ENCODE results near the gene NTM.

NTM gene

DNA sequence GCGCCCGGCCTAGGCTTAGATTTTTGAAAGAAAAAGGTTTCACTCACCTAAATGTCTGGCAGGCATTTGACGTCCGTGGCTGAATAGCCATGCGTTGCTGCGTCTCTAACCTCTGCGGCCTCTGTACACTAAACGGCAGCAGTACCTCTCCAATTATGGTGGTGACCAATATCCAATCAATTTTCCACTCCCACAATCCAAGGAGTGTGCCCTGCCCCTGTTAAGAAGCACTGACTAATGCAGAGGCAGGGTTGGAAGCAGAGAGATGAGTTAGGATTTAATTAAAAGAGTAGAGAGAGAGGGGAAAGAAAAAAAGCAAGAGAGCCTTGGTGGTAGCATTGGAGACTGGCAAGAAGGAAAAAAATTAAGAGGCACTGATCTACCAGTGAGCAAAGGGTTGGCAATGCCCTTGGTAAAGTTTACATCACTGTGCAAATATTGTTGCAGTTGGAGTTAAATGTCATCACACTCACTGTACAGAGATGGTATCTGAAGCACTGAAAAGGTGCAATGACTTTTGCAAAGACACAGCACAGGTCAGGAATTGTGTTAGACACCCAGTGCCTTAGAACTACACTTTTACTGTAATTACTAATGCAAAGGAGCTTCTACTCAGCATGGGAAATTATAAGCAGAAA lies 526.7 kb downstream of the NTM start:
- DNase-seq (ENCODE audit: low spot score) (no peak), ATAC-seq (ENCODE audit: low read depth) (peak; percentile 56)
- no peaks in the 10 kb centered on the region for H3K9me3 ChIP-seq (ENCODE audit: severe bottlenecking)
- H3K4me3 ChIP-seq (ENCODE audit: severe bottlenecking) = no peak overlapping the region
- peaks cover 36% of the 10 kb centered on the region for H3K4me1 ChIP-seq (ENCODE audit: insufficient read depth, poor library complexity, severe bottlenecking)
- H3K27me3 ChIP-seq (ENCODE audit: insufficient read depth, poor library complexity, severe bottlenecking) = no peaks in the 10 kb centered on the region
- TF ChIP-seq, protein P1, sequence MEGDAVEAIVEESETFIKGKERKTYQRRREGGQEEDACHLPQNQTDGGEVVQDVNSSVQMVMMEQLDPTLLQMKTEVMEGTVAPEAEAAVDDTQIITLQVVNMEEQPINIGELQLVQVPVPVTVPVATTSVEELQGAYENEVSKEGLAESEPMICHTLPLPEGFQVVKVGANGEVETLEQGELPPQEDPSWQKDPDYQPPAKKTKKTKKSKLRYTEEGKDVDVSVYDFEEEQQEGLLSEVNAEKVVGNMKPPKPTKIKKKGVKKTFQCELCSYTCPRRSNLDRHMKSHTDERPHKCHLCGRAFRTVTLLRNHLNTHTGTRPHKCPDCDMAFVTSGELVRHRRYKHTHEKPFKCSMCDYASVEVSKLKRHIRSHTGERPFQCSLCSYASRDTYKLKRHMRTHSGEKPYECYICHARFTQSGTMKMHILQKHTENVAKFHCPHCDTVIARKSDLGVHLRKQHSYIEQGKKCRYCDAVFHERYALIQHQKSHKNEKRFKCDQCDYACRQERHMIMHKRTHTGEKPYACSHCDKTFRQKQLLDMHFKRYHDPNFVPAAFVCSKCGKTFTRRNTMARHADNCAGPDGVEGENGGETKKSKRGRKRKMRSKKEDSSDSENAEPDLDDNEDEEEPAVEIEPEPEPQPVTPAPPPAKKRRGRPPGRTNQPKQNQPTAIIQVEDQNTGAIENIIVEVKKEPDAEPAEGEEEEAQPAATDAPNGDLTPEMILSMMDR (IDR thresholded peaks at IDR 0.05; ENCODE audit: poor library complexity, severe bottlenecking) = no peak
- H3K27ac ChIP-seq (ENCODE audit: poor library complexity, severe bottlenecking) = peak overlapping the region; percentile 93
- no peaks in the 10 kb centered on the region for H3K36me3 ChIP-seq (ENCODE audit: low read depth)

- peaks cover 36% of the 10 kb centered on the region for H3K4me1 ChIP-seq (ENCODE audit: insufficient read depth, poor library complexity, severe bottlenecking)
- DNase-seq (ENCODE audit: low spot score) (no peak), ATAC-seq (ENCODE audit: low read depth) (no peak)
- H3K36me3 ChIP-seq (ENCODE audit: low read depth) = no peaks in the 10 kb centered on the region
- H3K4me3 ChIP-seq (ENCODE audit: severe bottlenecking) = no peak overlapping the region
- peak overlapping the region; percentile 93 for H3K27ac ChIP-seq (ENCODE audit: poor library complexity, severe bottlenecking)
- H3K9me3 ChIP-seq (ENCODE audit: severe bottlenecking) = no peaks in the 10 kb centered on the region
- H3K27me3 ChIP-seq (ENCODE audit: insufficient read depth, poor library complexity, severe bottlenecking) = no peaks in the 10 kb centered on the region
- TF ChIP-seq, protein P1 (IDR thresholded peaks at IDR 0.05; ENCODE audit: poor library complexity, severe bottlenecking) = no peak
These were observed 527.5 kb downstream of the NTM start for GRCh38 chr11:131897956-131898355.

- no peaks in the 10 kb centered on the region for H3K36me3 ChIP-seq (ENCODE audit: low read depth)
- DNase-seq (ENCODE audit: low spot score) (no peak), ATAC-seq (ENCODE audit: low read depth) (no peak)
- H3K9me3 ChIP-seq (ENCODE audit: severe bottlenecking) = no peaks in the 10 kb centered on the region
- TF ChIP-seq, protein P1 (IDR thresholded peaks at IDR 0.05; ENCODE audit: poor library complexity, severe bottlenecking) = no peak
- H3K27me3 ChIP-seq (ENCODE audit: insufficient read depth, poor library complexity, severe bottlenecking) = no peaks in the 10 kb centered on the region
- no peak overlapping the region for H3K27ac ChIP-seq (ENCODE audit: poor library complexity, severe bottlenecking)
- peaks cover 36% of the 10 kb centered on the region for H3K4me1 ChIP-seq (ENCODE audit: insufficient read depth, poor library complexity, severe bottlenecking)
- H3K4me3 ChIP-seq (ENCODE audit: severe bottlenecking) = no peak overlapping the region
These were observed 528.5 kb downstream of the NTM start for GRCh38 chr11:131898949-131899348.

- Histone ChIP-seq H3K9me3 (ENCODE audit: severe bottlenecking) (no peaks in the 10 kb centered on the region), H3K4me3 (ENCODE audit: severe bottlenecking) (no peak overlapping the region), H3K4me1 (ENCODE audit: insufficient read depth, poor library complexity, severe bottlenecking) (peaks cover 27% of the 10 kb centered on the region), H3K27ac (ENCODE audit: poor library complexity, severe bottlenecking) (no peak overlapping the region), H3K36me3 (ENCODE audit: low read depth) (no peaks in the 10 kb centered on the region), H3K27me3 (ENCODE audit: insufficient read depth, poor library complexity, severe bottlenecking) (no peaks in the 10 kb centered on the region)
- TF ChIP-seq, protein P1 (IDR thresholded peaks at IDR 0.05; ENCODE audit: poor library complexity, severe bottlenecking) = no peak
- DNase-seq (ENCODE audit: low spot score) (no peak), ATAC-seq (ENCODE audit: low read depth) (no peak)
These were observed 529.6 kb downstream of the NTM start for GRCh38 chr11:131899950-131900580.

DNA sequence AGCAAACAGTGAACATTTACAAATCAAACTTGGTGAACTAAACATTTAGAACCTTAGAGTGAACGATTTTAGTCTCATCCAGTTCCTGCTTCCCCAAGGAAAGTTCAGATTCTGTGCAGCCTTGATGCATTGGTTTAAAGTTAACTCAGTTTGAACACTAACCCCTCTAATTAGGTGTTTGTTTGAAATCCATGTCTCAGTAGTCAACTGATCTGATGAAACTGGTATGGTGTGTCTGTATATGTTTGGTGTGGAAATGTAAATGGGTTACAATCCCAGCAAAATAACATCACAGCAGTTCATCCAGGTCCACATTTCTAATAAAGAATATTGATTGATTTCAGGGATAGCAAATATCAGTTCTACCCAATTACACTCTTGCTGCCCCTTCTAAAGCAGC lies 532.0 kb downstream of the NTM start:
- no peaks in the 10 kb centered on the region for H3K9me3 ChIP-seq (ENCODE audit: severe bottlenecking)
- H3K36me3 ChIP-seq (ENCODE audit: low read depth) = no peaks in the 10 kb centered on the region; the same call in 1 of the 2 replicates
- ATAC-seq (ENCODE audit: low read depth) = no peak
- no peak for DNase-seq (ENCODE audit: low spot score)
- H3K4me1 ChIP-seq (ENCODE audit: insufficient read depth, poor library complexity, severe bottlenecking) = peaks cover 7% of the 10 kb centered on the region
- no peaks in the 10 kb centered on the region for H3K27me3 ChIP-seq (ENCODE audit: insufficient read depth, poor library complexity, severe bottlenecking)
- no peak overlapping the region for H3K27ac ChIP-seq (ENCODE audit: poor library complexity, severe bottlenecking)
- no peak overlapping the region for H3K4me3 ChIP-seq (ENCODE audit: severe bottlenecking)
- TF ChIP-seq, protein P1 (IDR thresholded peaks at IDR 0.05; ENCODE audit: poor library complexity, severe bottlenecking) = no peak
